Measurements from ENCODE around the gene NUMA1. TPM values are rescaled to one million over a fixed set of nuclear protein-coding genes. Genes with fewer than 3 reads are reported as not detected.
A peak's percentile ranks its signal among the peaks of the same experiment; 100 is the strongest.

NUMA1 gene
- total and polyA plus RNA-seq, 3 experiments from 2014 or later = 73.5 to 110 (median 106) TPM

DNA sequence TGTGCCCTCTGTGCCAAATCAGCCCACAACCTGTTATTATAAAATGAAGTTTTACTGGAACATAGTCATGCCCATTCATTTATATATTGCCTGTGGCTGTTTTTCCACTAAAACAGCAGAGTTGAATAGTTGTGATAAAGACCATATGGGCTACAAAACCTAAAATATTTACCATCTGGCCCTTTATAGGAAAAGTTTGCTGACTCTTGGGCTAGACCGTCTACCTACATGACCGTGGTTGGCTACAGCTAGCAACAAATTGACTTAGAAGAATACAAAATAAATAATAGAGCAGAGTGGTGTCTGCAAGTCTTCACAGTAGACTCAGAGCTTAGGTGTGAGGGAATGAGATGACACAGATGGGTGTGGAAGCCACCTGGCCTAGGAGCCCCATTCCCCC lies 92.8 kb downstream of the NUMA1 start:
- H3K27me3 ChIP-seq (ENCODE audit: insufficient read depth, low read length, poor library complexity, severe bottlenecking) = no peaks in the 10 kb centered on the region
- no peaks in the 10 kb centered on the region for H3K27me3 Mint-ChIP-seq
- H3K36me3 Mint-ChIP-seq = peaks cover 3 to 53% (median 14%) of the 10 kb centered on the region in 3 donors
- POLR2A ChIA-PET = no interaction called here
- no peaks in the 10 kb centered on the region for H3K4me1 ChIP-seq (ENCODE audit: insufficient read depth, low read length)
- H3K9me3 ChIP-seq (ENCODE audit: low read length) = no peaks in the 10 kb centered on the region
- no peaks in the 10 kb centered on the region for H3K4me1 Mint-ChIP-seq
- peaks cover 29% of the 10 kb centered on the region for H3K36me3 ChIP-seq (ENCODE audit: insufficient read depth, low read length)
- CTCF ChIA-PET = interaction anchor here (1.8 kb wide), 1 partner anchor 10 kb away, joined by 7 read pairs; no protein-coding TSS in a partner anchor
- H3K4me3 Mint-ChIP-seq = no peak overlapping the region
- no peak for DNase-seq
- no peaks in the 10 kb centered on the region for H3K9me3 Mint-ChIP-seq
- no peak overlapping the region for H3K4me3 ChIP-seq (ENCODE audit: low read length)
- H3K27ac Mint-ChIP-seq = no peak overlapping the region
- no peak overlapping the region for H3K27ac ChIP-seq (ENCODE audit: low read depth, low read length)

DNA sequence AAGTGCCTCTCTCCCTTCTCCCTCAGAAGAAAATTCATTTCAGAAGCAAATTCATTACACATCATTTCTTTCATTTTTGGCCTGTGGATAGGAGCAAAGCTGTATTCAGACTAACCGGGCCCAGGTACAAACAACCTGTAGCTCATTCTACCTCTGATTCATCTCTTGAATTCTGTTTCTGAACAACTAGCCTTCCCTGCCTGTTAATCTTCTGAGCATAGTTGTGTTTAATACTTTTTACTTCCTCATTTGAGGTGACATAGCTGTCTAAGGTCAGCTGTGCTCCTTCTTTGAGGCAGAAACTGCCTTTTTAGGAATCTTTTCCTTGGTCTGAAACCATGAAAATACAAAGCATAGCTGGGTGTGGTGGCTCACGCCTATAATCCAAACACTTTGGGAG lies 94.2 kb downstream of the NUMA1 start:
- ChIA-PET POLR2A (no interaction called here), CTCF (interaction anchor here (1.5 kb wide), 1 partner anchor 9 kb away, joined by 7 read pairs; no protein-coding TSS in a partner anchor)
- peaks cover 3 to 59% (median 16%) of the 10 kb centered on the region in 3 donors for H3K36me3 Mint-ChIP-seq
- no peaks in the 10 kb centered on the region for H3K27me3 Mint-ChIP-seq
- Histone ChIP-seq H3K4me1 (ENCODE audit: insufficient read depth, low read length) (no peaks in the 10 kb centered on the region), H3K36me3 (ENCODE audit: insufficient read depth, low read length) (peaks cover 29% of the 10 kb centered on the region), H3K27ac (ENCODE audit: low read depth, low read length) (no peak overlapping the region), H3K9me3 (ENCODE audit: low read length) (no peaks in the 10 kb centered on the region), H3K27me3 (ENCODE audit: insufficient read depth, low read length, poor library complexity, severe bottlenecking) (no peaks in the 10 kb centered on the region), H3K4me3 (ENCODE audit: low read length) (no peak overlapping the region)
- DNase-seq = no peak
- no peak overlapping the region for H3K4me3 Mint-ChIP-seq
- H3K4me1 Mint-ChIP-seq = no peaks in the 10 kb centered on the region
- no peaks in the 10 kb centered on the region for H3K9me3 Mint-ChIP-seq
- no peak overlapping the region for H3K27ac Mint-ChIP-seq

DNA sequence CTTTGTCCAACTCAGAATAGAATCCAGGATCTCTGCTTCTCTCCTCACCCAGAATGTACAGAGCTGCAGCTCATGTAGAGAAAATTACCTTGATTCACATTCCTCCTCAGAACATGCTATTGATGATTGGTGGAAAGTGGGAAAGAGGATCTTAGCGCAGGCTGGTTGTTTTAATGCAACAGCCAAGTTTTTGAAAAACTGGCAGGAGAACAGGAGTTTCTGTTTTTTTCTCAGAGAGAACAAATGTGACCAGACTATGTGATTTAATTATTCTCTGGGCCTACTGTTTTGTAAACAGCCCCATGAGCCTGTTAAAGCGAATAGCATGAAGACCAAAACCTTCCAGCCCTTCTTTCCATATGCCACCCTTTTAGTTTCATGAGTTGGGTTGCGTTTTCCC lies 100.7 kb downstream of the NUMA1 start:
- Mint-ChIP-seq H3K36me3 (peaks cover 0 to 43% (median 8%) of the 10 kb centered on the region in 3 donors), H3K9me3 (no peaks in the 10 kb centered on the region), H3K27ac (no peak overlapping the region), H3K27me3 (no peaks in the 10 kb centered on the region), H3K4me1 (peaks cover 0 to 2% (median 0%) of the 10 kb centered on the region in 3 donors), H3K4me3 (no peak overlapping the region)
- CTCF ChIA-PET = interaction anchor here (0.9 to 3.9 kb wide), 7 partner anchors 17 to 467 kb away, joined by 3 to 30 read pairs (median 5); partner anchors contain the start of gene ANAPC15
- POLR2A ChIA-PET = no interaction called here
- Histone ChIP-seq H3K4me1 (ENCODE audit: insufficient read depth, low read length) (no peaks in the 10 kb centered on the region), H3K9me3 (ENCODE audit: low read length) (no peaks in the 10 kb centered on the region), H3K27ac (ENCODE audit: low read depth, low read length) (no peak overlapping the region), H3K27me3 (ENCODE audit: insufficient read depth, low read length, poor library complexity, severe bottlenecking) (no peaks in the 10 kb centered on the region), H3K4me3 (ENCODE audit: low read length) (no peak overlapping the region), H3K36me3 (ENCODE audit: insufficient read depth, low read length) (peaks cover 6% of the 10 kb centered on the region)
- DNase-seq = no peak

DNA sequence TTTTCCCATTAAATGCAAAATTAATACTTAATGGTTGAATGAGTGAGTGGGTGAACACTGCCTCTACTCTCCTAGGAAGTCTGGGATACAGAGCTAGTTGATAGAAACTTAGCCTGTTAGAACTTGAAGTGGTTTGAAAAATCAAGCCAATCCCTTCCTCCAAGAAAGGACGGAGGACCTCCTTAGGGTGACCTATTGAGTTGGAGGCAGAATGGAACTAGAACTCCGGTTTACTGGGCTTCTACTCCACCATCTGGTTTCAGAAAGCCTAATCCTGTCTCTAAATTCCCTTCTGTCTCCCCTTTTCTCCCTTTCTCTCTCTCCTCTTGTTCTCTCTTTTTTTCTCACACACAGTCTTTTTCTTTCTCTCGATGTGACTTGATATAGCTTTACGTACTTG lies 101.2 kb downstream of the NUMA1 start:
- Mint-ChIP-seq H3K4me1 (peaks cover 0 to 2% (median 0%) of the 10 kb centered on the region in 3 donors), H3K27ac (peak overlapping the region in 1 of 8 donors; percentile 60), H3K4me3 (no peak overlapping the region), H3K36me3 (peaks cover 0 to 47% (median 8%) of the 10 kb centered on the region in 3 donors), H3K27me3 (no peaks in the 10 kb centered on the region), H3K9me3 (no peaks in the 10 kb centered on the region)
- ChIA-PET POLR2A (no interaction called here), CTCF (interaction anchor here (0.9 to 3.9 kb wide), 9 partner anchors 17 to 467 kb away, joined by 3 to 30 read pairs (median 5); partner anchors contain the start of gene ANAPC15)
- Histone ChIP-seq H3K36me3 (ENCODE audit: insufficient read depth, low read length) (peaks cover 6% of the 10 kb centered on the region), H3K9me3 (ENCODE audit: low read length) (no peaks in the 10 kb centered on the region), H3K27me3 (ENCODE audit: insufficient read depth, low read length, poor library complexity, severe bottlenecking) (no peaks in the 10 kb centered on the region), H3K27ac (ENCODE audit: low read depth, low read length) (no peak overlapping the region), H3K4me3 (ENCODE audit: low read length) (no peak overlapping the region), H3K4me1 (ENCODE audit: insufficient read depth, low read length) (no peaks in the 10 kb centered on the region)
- no peak for DNase-seq

DNA sequence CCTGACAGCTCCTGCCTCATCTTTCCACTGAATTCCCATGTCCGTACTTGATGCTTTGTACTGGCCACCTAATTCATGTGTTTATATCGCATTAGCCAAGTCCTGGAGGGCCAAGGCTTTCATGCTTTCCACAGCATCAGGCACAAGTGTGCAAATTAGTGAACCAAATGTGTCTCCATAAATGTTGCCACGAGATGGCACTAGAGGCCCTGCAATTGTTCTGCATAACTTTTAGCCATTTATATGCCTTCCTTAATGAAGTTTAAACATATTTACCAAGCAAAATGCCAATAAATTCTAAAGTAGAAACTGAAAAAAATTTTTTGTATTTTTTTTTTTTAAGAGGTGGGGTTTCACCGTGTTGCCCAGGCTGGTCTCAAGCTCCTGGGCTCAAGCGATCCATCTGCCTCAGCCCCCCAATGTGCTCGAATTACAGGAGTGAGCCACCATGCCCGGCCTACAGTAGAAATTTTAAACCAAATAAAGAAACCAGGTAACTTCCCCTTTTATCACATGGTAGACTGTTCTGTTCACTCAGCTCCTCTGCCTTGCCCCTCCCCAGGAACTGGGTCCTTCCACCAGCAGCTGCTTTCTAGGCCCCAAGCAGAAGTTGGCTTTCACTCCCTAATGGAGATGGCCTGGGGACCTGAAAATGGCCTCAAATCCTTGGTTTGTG lies 102.5 kb downstream of the NUMA1 start:
- Mint-ChIP-seq H3K4me1 (peaks cover 0 to 2% (median 0%) of the 10 kb centered on the region in 3 donors), H3K36me3 (peaks cover 0 to 35% (median 6%) of the 10 kb centered on the region in 3 donors), H3K27ac (no peak overlapping the region), H3K27me3 (no peaks in the 10 kb centered on the region), H3K4me3 (no peak overlapping the region), H3K9me3 (no peaks in the 10 kb centered on the region)
- ChIA-PET CTCF (interaction anchor here (0.7 to 3.9 kb wide), 22 partner anchors 8 to 454 kb away, joined by 3 to 30 read pairs (median 5); partner anchors contain the start of gene ANAPC15), POLR2A (no interaction called here)
- Histone ChIP-seq H3K4me3 (ENCODE audit: low read length) (no peak overlapping the region), H3K4me1 (ENCODE audit: insufficient read depth, low read length) (no peaks in the 10 kb centered on the region), H3K36me3 (ENCODE audit: insufficient read depth, low read length) (no peaks in the 10 kb centered on the region), H3K9me3 (ENCODE audit: low read length) (no peaks in the 10 kb centered on the region), H3K27ac (ENCODE audit: low read depth, low read length) (no peak overlapping the region), H3K27me3 (ENCODE audit: insufficient read depth, low read length, poor library complexity, severe bottlenecking) (no peaks in the 10 kb centered on the region)
- peak; percentile 14 to 57 (median 24) for DNase-seq

DNA sequence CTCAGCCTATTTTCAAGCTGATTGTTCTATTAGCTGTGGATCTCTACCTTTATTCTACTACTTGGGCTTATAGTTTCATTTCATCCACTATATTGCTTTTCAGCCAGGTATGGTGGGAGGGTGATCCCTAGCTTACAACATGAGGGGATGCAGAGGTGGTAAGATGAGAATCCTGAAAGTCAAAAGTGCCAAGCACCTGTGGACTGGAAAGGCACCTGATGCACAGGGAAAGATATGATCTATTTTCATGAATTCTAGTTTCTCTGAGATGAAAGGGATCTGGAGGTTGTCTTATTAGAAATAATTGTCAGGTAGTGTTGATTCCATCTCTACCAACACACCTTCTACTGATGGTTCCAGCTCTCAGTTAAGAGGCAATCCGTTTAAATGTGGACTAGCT lies 103.3 kb downstream of the NUMA1 start:
- H3K27me3 Mint-ChIP-seq = no peaks in the 10 kb centered on the region
- H3K27ac ChIP-seq (ENCODE audit: low read depth, low read length) = no peak overlapping the region
- peaks cover 0 to 34% (median 3%) of the 10 kb centered on the region in 3 donors for H3K36me3 Mint-ChIP-seq
- no peaks in the 10 kb centered on the region for H3K27me3 ChIP-seq (ENCODE audit: insufficient read depth, low read length, poor library complexity, severe bottlenecking)
- no peak overlapping the region for H3K27ac Mint-ChIP-seq
- no peaks in the 10 kb centered on the region for H3K4me1 ChIP-seq (ENCODE audit: insufficient read depth, low read length)
- H3K4me3 ChIP-seq (ENCODE audit: low read length) = no peak overlapping the region
- ChIA-PET CTCF (interaction anchor here (0.7 to 3.9 kb wide), 19 partner anchors 9 to 454 kb away, joined by 3 to 30 read pairs (median 5); no protein-coding TSS in a partner anchor), POLR2A (no interaction called here)
- H3K9me3 ChIP-seq (ENCODE audit: low read length) = no peaks in the 10 kb centered on the region
- no peak for DNase-seq
- H3K36me3 ChIP-seq (ENCODE audit: insufficient read depth, low read length) = no peaks in the 10 kb centered on the region
- H3K4me1 Mint-ChIP-seq = peaks cover 0 to 2% (median 0%) of the 10 kb centered on the region in 3 donors
- no peaks in the 10 kb centered on the region for H3K9me3 Mint-ChIP-seq
- no peak overlapping the region for H3K4me3 Mint-ChIP-seq

DNA sequence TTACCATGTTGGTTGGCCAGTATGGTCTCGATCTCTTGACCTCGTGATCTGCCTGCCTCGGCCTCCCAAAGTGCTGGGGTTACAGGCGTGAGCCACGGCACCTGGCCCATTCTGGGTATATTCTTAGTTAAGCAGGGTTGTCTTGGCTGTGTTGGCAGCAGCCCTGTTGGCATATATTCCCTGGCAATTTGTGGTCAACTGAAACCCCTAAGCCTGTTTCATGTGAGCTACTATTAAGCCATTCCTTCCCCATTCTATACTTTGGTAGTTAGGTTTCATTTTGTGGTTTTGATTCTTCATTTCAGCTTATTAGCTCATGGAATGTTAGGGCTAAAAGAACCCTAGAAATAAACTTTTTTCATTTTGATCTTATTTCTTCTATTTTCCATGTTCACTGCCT lies 103.8 kb downstream of the NUMA1 start:
- no peak for DNase-seq
- Mint-ChIP-seq H3K27me3 (no peaks in the 10 kb centered on the region), H3K4me3 (no peak overlapping the region), H3K4me1 (peaks cover 0 to 2% (median 0%) of the 10 kb centered on the region in 3 donors), H3K27ac (no peak overlapping the region), H3K9me3 (no peaks in the 10 kb centered on the region), H3K36me3 (peaks cover 0 to 36% (median 3%) of the 10 kb centered on the region in 3 donors)
- ChIA-PET CTCF (interaction anchor here (0.7 to 3.9 kb wide), 11 partner anchors 10 to 454 kb away, joined by 3 to 30 read pairs (median 4); no protein-coding TSS in a partner anchor), POLR2A (no interaction called here)
- no peaks in the 10 kb centered on the region for H3K4me1 ChIP-seq (ENCODE audit: insufficient read depth, low read length)
- no peak overlapping the region for H3K27ac ChIP-seq (ENCODE audit: low read depth, low read length)
- H3K36me3 ChIP-seq (ENCODE audit: insufficient read depth, low read length) = no peaks in the 10 kb centered on the region
- no peaks in the 10 kb centered on the region for H3K9me3 ChIP-seq (ENCODE audit: low read length)
- H3K27me3 ChIP-seq (ENCODE audit: insufficient read depth, low read length, poor library complexity, severe bottlenecking) = no peaks in the 10 kb centered on the region
- H3K4me3 ChIP-seq (ENCODE audit: low read length) = no peak overlapping the region

DNA sequence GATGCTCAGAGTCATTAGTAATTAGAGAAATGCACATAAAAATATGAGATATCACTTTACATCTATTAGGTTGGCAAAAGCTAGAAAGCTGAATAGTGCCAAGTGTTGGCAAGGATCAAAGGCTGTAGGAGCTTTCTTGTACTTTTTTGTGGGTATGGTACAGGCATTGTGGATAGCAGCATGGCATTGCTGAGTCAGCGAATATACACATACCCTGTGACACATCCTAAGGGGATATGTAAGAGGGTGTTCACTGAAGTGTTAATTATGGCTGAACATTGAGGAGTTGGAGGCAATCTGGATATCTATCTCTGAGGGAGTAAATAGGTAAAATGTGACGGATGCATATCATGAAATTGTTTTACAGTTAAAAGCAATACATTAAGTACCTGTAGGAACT lies 108.7 kb downstream of the NUMA1 start:
- Mint-ChIP-seq H3K4me1 (no peaks in the 10 kb centered on the region), H3K4me3 (no peak overlapping the region), H3K36me3 (peaks cover 0 to 40% (median 4%) of the 10 kb centered on the region in 3 donors), H3K27ac (peak overlapping the region in 1 of 8 donors; percentile 2), H3K9me3 (no peaks in the 10 kb centered on the region), H3K27me3 (no peaks in the 10 kb centered on the region)
- H3K27me3 ChIP-seq (ENCODE audit: insufficient read depth, low read length, poor library complexity, severe bottlenecking) = no peaks in the 10 kb centered on the region
- DNase-seq = no peak
- H3K27ac ChIP-seq (ENCODE audit: low read depth, low read length) = no peak overlapping the region
- no peaks in the 10 kb centered on the region for H3K4me1 ChIP-seq (ENCODE audit: insufficient read depth, low read length)
- no peak overlapping the region for H3K4me3 ChIP-seq (ENCODE audit: low read length)
- ChIA-PET POLR2A (no interaction called here), CTCF (no interaction called here)
- no peaks in the 10 kb centered on the region for H3K36me3 ChIP-seq (ENCODE audit: insufficient read depth, low read length)
- H3K9me3 ChIP-seq (ENCODE audit: low read length) = no peaks in the 10 kb centered on the region

Data from CD8-positive, alpha-beta memory T cell (primary cell).